Left lung (tissue), 10 donors: Measurements from ENCODE around the gene CCR8. TPM values are rescaled to one million over a fixed set of nuclear protein-coding genes. Genes with fewer than 3 reads are reported as not detected.
"Not testable (repeated sequence)": the region's sequence is repeated elsewhere in the genome, so short reads cannot be mapped to it uniquely, and the experiment has no call there.

Source experiments
- ATAC-seq: fragments of 200-7000 bp; cut with Tn5 transposase; one replicate; pipeline ENCODE4 v1.9.1; 2020; ENCODE audit warnings: moderate library complexity
- DNase-seq, 4 donors: peaks; one replicate each; pipeline ENCODE4 v3.0.0-alpha.2; 2013 to 2020
- H3K27ac ChIP-seq, 2 donors: fragments of 200-600 bp; sonication (generic) in 1 of 2; one replicate each; pipeline versions ENCODE4 v1.5.0 to v1.8.0; 2020 to 2021
- H3K27me3 ChIP-seq, 2 donors: fragments of 200-600 bp; sonication (generic) in 1 of 2; one replicate each; pipeline versions ENCODE4 v1.5.0 to v1.8.0; 2020 to 2021
- H3K36me3 ChIP-seq, 2 donors: fragments of 200-600 bp; sonication (generic) in 1 of 2; one replicate each; pipeline versions ENCODE4 v1.5.0 to v1.8.0; 2020 to 2021
- H3K4me1 ChIP-seq, 2 donors: fragments of 200-600 bp; one replicate each; pipeline ENCODE4 v1.8.0; 2021
- H3K4me3 ChIP-seq, 2 donors: fragments of 200-600 bp; sonication (generic) in 1 of 2; one replicate each; pipeline versions ENCODE4 v1.5.0 to v1.8.0; 2020 to 2021; ENCODE audit warnings: mild to moderate bottlenecking in 1 of 2
- H3K9me3 ChIP-seq, 2 donors: fragments of 200-600 bp; sonication (generic) in 1 of 2; one replicate each; pipeline versions ENCODE4 v1.5.0 to v1.8.0; 2020 to 2021
- intact Hi-C, 2 donors: fragments of 100-400 bp; cut with DNase I; formaldehyde crosslinking; loops; one replicate each; pipeline versions ENCODE4 v1.11.2 to v1.14.2; 2022
- polyA plus RNA-seq, 6 donors: library from polyadenylated mRNA; unstranded; fragments of 120-200 nt; gene quantifications; one replicate each; pipeline ENCODE4 v1.2.1, GENCODE V29; 2013; ENCODE audit not compliant: insufficient read length in 6 of 6
- total RNA-seq, 2 donors: library from RNA; stranded (reverse); fragmentation: NEBNext Ultra II Directional; extraction: Animal tissue kit (Norgen Biotek cat#: 25700); gene quantifications; one replicate each; pipeline ENCODE4 v1.2.1, GENCODE V29; 2021
- TF ChIP-seq, protein P1 (sequence below), 2 donors: fragments of 200-600 bp; sonication (generic) in 1 of 2; IDR thresholded peaks; one replicate each; pipeline versions ENCODE4 v1.5.0 to v1.8.0; 2021; ENCODE audit warnings: antibody characterized with exemption in 2 of 2
- donor health status: DM: no; HTN: yes; CAD: no.
- donor health status: DM: no; HTN: no; CAD: no.

CCR8 gene
- total and polyA plus RNA-seq, 8 donors: 0.29 TPM; not detected in 7

DNA sequence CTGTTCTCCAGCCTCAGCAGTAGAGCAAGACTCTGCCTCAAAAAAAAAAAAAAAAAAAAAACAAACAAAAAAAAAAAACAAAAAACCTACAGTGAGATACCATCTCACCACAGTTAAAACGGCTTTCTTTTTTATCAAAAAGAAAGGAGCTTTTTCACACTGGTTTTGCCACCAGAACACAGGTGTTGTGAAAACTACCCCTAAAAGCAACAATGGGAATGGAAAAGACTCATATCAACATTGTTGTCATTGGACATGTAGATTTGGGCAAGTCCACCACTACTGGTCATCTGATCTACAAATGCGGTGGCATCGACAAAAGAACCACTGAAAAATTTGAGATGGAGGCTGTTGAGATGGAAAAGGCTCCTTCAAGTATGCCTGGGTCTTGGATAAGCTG lies 28.8 kb downstream of the CCR8 start:
- Histone ChIP-seq H3K27ac (no peak overlapping the region), H3K4me1 (no peaks in the 10 kb centered on the region), H3K27me3 (no peaks in the 10 kb centered on the region), H3K9me3 (no peaks in the 10 kb centered on the region), H3K4me3 (no peak overlapping the region), H3K36me3 (no peaks in the 10 kb centered on the region)
- ATAC-seq: no peak
- DNase-seq: no peak
- TF ChIP-seq, protein P1, sequence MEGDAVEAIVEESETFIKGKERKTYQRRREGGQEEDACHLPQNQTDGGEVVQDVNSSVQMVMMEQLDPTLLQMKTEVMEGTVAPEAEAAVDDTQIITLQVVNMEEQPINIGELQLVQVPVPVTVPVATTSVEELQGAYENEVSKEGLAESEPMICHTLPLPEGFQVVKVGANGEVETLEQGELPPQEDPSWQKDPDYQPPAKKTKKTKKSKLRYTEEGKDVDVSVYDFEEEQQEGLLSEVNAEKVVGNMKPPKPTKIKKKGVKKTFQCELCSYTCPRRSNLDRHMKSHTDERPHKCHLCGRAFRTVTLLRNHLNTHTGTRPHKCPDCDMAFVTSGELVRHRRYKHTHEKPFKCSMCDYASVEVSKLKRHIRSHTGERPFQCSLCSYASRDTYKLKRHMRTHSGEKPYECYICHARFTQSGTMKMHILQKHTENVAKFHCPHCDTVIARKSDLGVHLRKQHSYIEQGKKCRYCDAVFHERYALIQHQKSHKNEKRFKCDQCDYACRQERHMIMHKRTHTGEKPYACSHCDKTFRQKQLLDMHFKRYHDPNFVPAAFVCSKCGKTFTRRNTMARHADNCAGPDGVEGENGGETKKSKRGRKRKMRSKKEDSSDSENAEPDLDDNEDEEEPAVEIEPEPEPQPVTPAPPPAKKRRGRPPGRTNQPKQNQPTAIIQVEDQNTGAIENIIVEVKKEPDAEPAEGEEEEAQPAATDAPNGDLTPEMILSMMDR (IDR thresholded peaks at IDR 0.05): no peak
- intact Hi-C loops: no loop called here

DNA sequence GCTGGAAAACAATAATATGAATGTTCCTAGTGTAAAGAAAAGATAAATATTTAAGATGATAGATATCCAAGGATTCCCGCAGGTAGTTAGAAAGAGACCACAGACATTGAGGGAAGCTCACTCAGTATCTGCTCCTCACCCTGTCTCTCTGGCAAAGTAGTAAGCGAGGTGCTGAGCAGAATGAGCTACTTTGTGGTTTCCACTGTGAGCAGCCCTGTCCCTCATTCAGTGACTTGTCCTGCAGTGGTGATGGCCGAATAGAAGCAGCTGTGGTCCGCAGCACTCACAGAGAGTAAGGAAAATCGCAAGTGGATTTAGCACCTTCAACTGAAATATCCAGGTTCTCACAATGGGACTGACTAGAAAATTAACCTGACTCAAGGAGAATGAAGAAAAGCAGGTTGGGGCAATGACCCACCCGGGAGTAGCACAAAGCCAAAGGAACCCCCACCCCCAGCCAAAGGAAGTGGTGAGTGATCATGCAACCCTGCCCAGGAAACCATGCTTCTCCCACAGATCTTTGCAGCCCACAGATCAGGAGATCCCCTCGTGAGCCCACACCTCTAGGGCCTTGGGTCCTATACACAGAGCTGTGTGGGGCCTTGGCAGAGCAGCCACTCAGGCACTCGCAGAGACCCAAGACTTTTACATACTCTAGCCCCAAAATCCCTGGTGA lies 31.9 kb downstream of the CCR8 start:
- intact Hi-C loops: no loop called here
- no peak overlapping the region for H3K27ac ChIP-seq
- no peak for ATAC-seq
- H3K27me3 ChIP-seq: no peaks in the 10 kb centered on the region
- TF ChIP-seq, protein P1 (IDR thresholded peaks at IDR 0.05): no peak
- H3K4me3 ChIP-seq: no peak overlapping the region
- no peaks in the 10 kb centered on the region for H3K9me3 ChIP-seq
- no peaks in the 10 kb centered on the region for H3K4me1 ChIP-seq
- no peak for DNase-seq
- no peaks in the 10 kb centered on the region for H3K36me3 ChIP-seq

DNA sequence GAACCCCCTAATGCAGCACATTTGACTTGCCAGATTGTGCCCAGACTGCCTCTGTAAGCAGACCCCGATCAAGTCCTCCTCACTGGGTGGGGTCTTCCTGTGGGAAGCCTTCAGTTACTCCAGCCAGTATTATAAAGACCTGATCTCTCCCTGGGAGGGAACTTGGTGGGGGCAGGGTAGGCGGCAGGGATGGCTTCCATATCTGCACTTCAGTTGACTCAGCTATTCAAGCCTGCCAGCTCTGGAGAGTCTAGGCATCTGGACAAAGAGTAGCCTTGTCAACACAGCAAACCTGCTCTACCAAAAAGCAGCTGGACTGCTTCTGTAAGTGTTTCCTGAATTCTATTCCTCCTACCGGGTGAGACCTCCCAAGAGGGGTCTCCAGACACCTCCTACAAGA lies 32.7 kb downstream of the CCR8 start:
- H3K9me3 ChIP-seq: no peaks in the 10 kb centered on the region
- H3K27me3 ChIP-seq: no peaks in the 10 kb centered on the region
- TF ChIP-seq, protein P1 (IDR thresholded peaks at IDR 0.05): no peak
- H3K4me3 ChIP-seq: no peak overlapping the region
- DNase-seq (peak in 2 of 4 donors; percentile 19 to 50), ATAC-seq (peak; percentile 96)
- intact Hi-C loops: no loop called here
- H3K36me3 ChIP-seq: no peaks in the 10 kb centered on the region
- H3K4me1 ChIP-seq: no peaks in the 10 kb centered on the region
- H3K27ac ChIP-seq: peak overlapping the region in 1 of 2 donors; percentile 19

DNA sequence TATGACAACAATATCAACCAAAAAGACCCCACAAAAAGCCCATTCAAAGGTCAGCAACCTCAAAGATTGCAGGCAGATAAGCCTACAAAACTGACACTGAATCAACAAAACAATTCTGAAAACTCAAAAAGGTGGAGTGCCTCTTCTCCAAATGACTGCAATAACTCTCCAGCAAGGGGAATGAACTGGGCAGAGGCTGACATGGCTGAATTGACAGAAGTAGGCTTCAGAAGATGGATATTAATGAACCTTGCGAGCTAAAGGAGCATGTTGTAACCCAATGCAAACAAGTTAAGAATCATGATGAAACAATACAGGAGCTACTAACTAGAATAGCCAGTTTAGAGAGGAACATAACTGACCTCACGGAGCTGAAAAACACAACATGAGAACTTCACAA lies 33.3 kb downstream of the CCR8 start:
- DNase-seq (no peak), ATAC-seq (peak; percentile 88)
- H3K27me3 ChIP-seq: no peaks in the 10 kb centered on the region
- H3K36me3 ChIP-seq: no peaks in the 10 kb centered on the region
- no peak overlapping the region for H3K4me3 ChIP-seq
- intact Hi-C loops: no loop called here
- no peaks in the 10 kb centered on the region for H3K4me1 ChIP-seq
- no peaks in the 10 kb centered on the region for H3K9me3 ChIP-seq
- TF ChIP-seq, protein P1 (IDR thresholded peaks at IDR 0.05): no peak
- peak overlapping the region in 1 of 2 donors; percentile 19 for H3K27ac ChIP-seq

DNA sequence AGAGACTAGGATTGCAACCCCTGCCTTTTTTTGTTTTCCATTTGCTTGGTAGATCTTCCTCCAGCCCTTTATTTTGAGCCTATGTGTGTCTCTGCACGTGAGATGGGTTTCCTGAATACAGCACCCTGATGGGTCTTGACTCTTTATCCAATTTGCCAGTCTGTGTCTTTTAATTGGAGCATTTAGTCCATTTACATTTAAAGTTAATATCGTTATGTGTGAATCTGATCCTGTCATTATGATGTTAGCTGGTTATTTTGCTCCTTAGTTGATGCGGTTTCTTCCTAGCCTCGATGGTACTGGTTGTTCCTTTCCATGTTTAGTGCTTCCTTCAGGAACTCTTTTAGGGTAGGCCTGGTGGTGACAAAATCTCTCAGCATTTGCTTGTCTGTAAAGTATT lies 40.9 kb downstream of the CCR8 start:
- H3K4me3 ChIP-seq, H3K4me1 ChIP-seq, intact Hi-C loops, H3K36me3 ChIP-seq, H3K9me3 ChIP-seq, DNase-seq, H3K27me3 ChIP-seq, ATAC-seq, H3K27ac ChIP-seq: not testable (repeated sequence)

DNA sequence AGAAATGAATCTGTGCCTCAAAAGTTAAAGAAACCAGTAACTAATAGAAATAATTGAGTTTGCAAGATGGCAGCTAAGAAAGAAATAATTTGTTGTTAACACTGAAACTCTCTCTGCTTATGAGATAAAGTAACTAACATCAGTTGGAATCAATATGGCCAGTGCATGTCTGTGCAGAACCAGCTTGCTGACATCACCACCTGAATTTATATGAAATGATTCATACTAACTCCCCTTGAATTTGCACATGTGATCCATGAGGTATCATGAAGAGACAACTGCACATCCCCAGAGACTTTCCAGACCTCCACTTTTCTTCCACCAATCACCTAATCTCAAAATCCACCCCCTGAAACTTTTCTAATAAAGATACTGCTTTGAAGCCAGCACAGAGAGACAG lies 43.3 kb downstream of the CCR8 start:
- DNase-seq: no peak
- Histone ChIP-seq H3K9me3 (no peaks in the 10 kb centered on the region), H3K27ac (no peak overlapping the region), H3K4me1 (no peaks in the 10 kb centered on the region), H3K27me3 (no peaks in the 10 kb centered on the region), H3K36me3 (no peaks in the 10 kb centered on the region), H3K4me3 (no peak overlapping the region)
- TF ChIP-seq, protein P1 (IDR thresholded peaks at IDR 0.05): no peak
- intact Hi-C loops: no loop called here
- no peak for ATAC-seq
